Measurements from ENCODE around the gene GRIK5. TPM values are rescaled to one million over a fixed set of nuclear protein-coding genes. Genes with fewer than 3 reads are reported as not detected.
"Not testable (repeated sequence)": the region's sequence is repeated elsewhere in the genome, so short reads cannot be mapped to it uniquely, and the experiment has no call there.

GRIK5 gene
- total RNA-seq, 1 donor from 2014 or later = 3.9 TPM

GRCh38 chr19:41991925-41992569 is 78.0 kb downstream of the GRIK5 start:
- H3K4me3 Mint-ChIP-seq; H3K9me3 Mint-ChIP-seq; DNase-seq (ENCODE audit: low spot score); intact Hi-C loops (cut with micrococcal nuclease); H3K27ac Mint-ChIP-seq; H3K36me3 Mint-ChIP-seq (ENCODE audit: low read depth): not testable (repeated sequence)
- Mint-ChIP-seq H3K4me1 (ENCODE audit: low read depth) (peaks cover 18% of the 10 kb centered on the region), H3K27me3 (ENCODE audit: insufficient read depth) (peaks cover 23% of the 10 kb centered on the region)

- DNase-seq (ENCODE audit: low spot score) = no peak
- Mint-ChIP-seq H3K27me3 (ENCODE audit: insufficient read depth) (peaks cover 16% of the 10 kb centered on the region), H3K9me3 (no peaks in the 10 kb centered on the region), H3K36me3 (ENCODE audit: low read depth) (no peaks in the 10 kb centered on the region), H3K4me3 (no peak overlapping the region), H3K4me1 (ENCODE audit: low read depth) (peaks cover 12% of the 10 kb centered on the region), H3K27ac (no peak overlapping the region)
- intact Hi-C loops (cut with micrococcal nuclease) = no loop called here
Measured at GRCh38 chr19:41991025-41991424, 79.0 kb downstream of the GRIK5 start.

GRCh38 chr19:41990615-41991014 is 79.4 kb downstream of the GRIK5 start:
- H3K27ac Mint-ChIP-seq = no peak overlapping the region
- peaks cover 11% of the 10 kb centered on the region for H3K4me1 Mint-ChIP-seq (ENCODE audit: low read depth)
- peaks cover 16% of the 10 kb centered on the region for H3K27me3 Mint-ChIP-seq (ENCODE audit: insufficient read depth)
- H3K36me3 Mint-ChIP-seq (ENCODE audit: low read depth) = no peaks in the 10 kb centered on the region
- no peak for DNase-seq (ENCODE audit: low spot score)
- no peak overlapping the region for H3K4me3 Mint-ChIP-seq
- H3K9me3 Mint-ChIP-seq = no peaks in the 10 kb centered on the region
- intact Hi-C loops (cut with micrococcal nuclease) = no loop called here

- intact Hi-C loops (cut with micrococcal nuclease) = no loop called here
- H3K36me3 Mint-ChIP-seq (ENCODE audit: low read depth) = no peaks in the 10 kb centered on the region
- peaks cover 5% of the 10 kb centered on the region for H3K4me1 Mint-ChIP-seq (ENCODE audit: low read depth)
- no peak overlapping the region for H3K4me3 Mint-ChIP-seq
- peaks cover 11% of the 10 kb centered on the region for H3K27me3 Mint-ChIP-seq (ENCODE audit: insufficient read depth)
- no peak overlapping the region for H3K27ac Mint-ChIP-seq
- no peaks in the 10 kb centered on the region for H3K9me3 Mint-ChIP-seq
- DNase-seq (ENCODE audit: low spot score) = no peak
Measured at GRCh38 chr19:41990028-41990427, 80.0 kb downstream of the GRIK5 start.

- no peak for DNase-seq (ENCODE audit: low spot score)
- H3K4me3 Mint-ChIP-seq = no peak overlapping the region
- no peaks in the 10 kb centered on the region for H3K36me3 Mint-ChIP-seq (ENCODE audit: low read depth)
- H3K9me3 Mint-ChIP-seq = no peaks in the 10 kb centered on the region
- H3K27ac Mint-ChIP-seq = no peak overlapping the region
- H3K27me3 Mint-ChIP-seq (ENCODE audit: insufficient read depth) = peaks cover 7% of the 10 kb centered on the region
- intact Hi-C loops (cut with micrococcal nuclease) = no loop called here
- peaks cover 4% of the 10 kb centered on the region for H3K4me1 Mint-ChIP-seq (ENCODE audit: low read depth)
Measured at GRCh38 chr19:41988947-41989346, 81.1 kb downstream of the GRIK5 start.

GRCh38 chr19:41987141-41987860 is 82.7 kb downstream of the GRIK5 start:
- peaks cover under 1% of the 10 kb centered on the region for H3K27me3 Mint-ChIP-seq (ENCODE audit: insufficient read depth)
- no peaks in the 10 kb centered on the region for H3K36me3 Mint-ChIP-seq (ENCODE audit: low read depth)
- no peaks in the 10 kb centered on the region for H3K9me3 Mint-ChIP-seq

GRCh38 chr19:41984961-41985360 is 85.0 kb downstream of the GRIK5 start:
- Mint-ChIP-seq H3K27me3 (ENCODE audit: insufficient read depth) (peaks cover 2% of the 10 kb centered on the region), H3K9me3 (no peaks in the 10 kb centered on the region), H3K27ac (no peak overlapping the region), H3K4me3 (no peak overlapping the region), H3K36me3 (ENCODE audit: low read depth) (no peaks in the 10 kb centered on the region), H3K4me1 (ENCODE audit: low read depth) (no peaks in the 10 kb centered on the region)
- intact Hi-C loops (cut with micrococcal nuclease) = no loop called here
- DNase-seq (ENCODE audit: low spot score) = no peak

More at GRCh38 chr19:41987141-41987860, 82.7 kb downstream of the GRIK5 start:
- Mint-ChIP-seq H3K4me1 (ENCODE audit: low read depth) (no peaks in the 10 kb centered on the region), H3K4me3 (no peak overlapping the region), H3K27ac (no peak overlapping the region)
- DNase-seq (ENCODE audit: low spot score) = no peak
- intact Hi-C loops (cut with micrococcal nuclease) = no loop called here

GRCh38 chr19:41981724-41982123 is 88.3 kb downstream of the GRIK5 start:
- H3K9me3 Mint-ChIP-seq = no peaks in the 10 kb centered on the region
- no peak overlapping the region for H3K4me3 Mint-ChIP-seq
- peaks cover 3% of the 10 kb centered on the region for H3K27me3 Mint-ChIP-seq (ENCODE audit: insufficient read depth)
- no peaks in the 10 kb centered on the region for H3K36me3 Mint-ChIP-seq (ENCODE audit: low read depth)
- H3K27ac Mint-ChIP-seq = no peak overlapping the region
- intact Hi-C loops (cut with micrococcal nuclease) = no loop called here
- DNase-seq (ENCODE audit: low spot score) = no peak
- H3K4me1 Mint-ChIP-seq (ENCODE audit: low read depth) = no peaks in the 10 kb centered on the region

GRCh38 chr19:41978470-41978869 is 91.5 kb downstream of the GRIK5 start:
- Mint-ChIP-seq H3K36me3 (ENCODE audit: low read depth) (no peaks in the 10 kb centered on the region), H3K27ac (no peak overlapping the region), H3K4me3 (no peak overlapping the region), H3K9me3 (no peaks in the 10 kb centered on the region), H3K27me3 (ENCODE audit: insufficient read depth) (peaks cover 3% of the 10 kb centered on the region), H3K4me1 (ENCODE audit: low read depth) (no peaks in the 10 kb centered on the region)
- intact Hi-C loops (cut with micrococcal nuclease) = no loop called here
- DNase-seq (ENCODE audit: low spot score) = no peak

GRCh38 chr19:41977916-41978315 is 92.1 kb downstream of the GRIK5 start:
- no peaks in the 10 kb centered on the region for H3K36me3 Mint-ChIP-seq (ENCODE audit: low read depth)
- H3K9me3 Mint-ChIP-seq = no peaks in the 10 kb centered on the region
- peaks cover 3% of the 10 kb centered on the region for H3K27me3 Mint-ChIP-seq (ENCODE audit: insufficient read depth)
- no peak for DNase-seq (ENCODE audit: low spot score)
- H3K4me1 Mint-ChIP-seq (ENCODE audit: low read depth) = no peaks in the 10 kb centered on the region
- intact Hi-C loops (cut with micrococcal nuclease) = no loop called here
- H3K4me3 Mint-ChIP-seq = no peak overlapping the region
- no peak overlapping the region for H3K27ac Mint-ChIP-seq

GRCh38 chr19:41974652-41975051 is 95.4 kb downstream of the GRIK5 start:
- H3K9me3 Mint-ChIP-seq = no peaks in the 10 kb centered on the region
- no peak overlapping the region for H3K4me3 Mint-ChIP-seq
- DNase-seq (ENCODE audit: low spot score) = no peak
- H3K27ac Mint-ChIP-seq = no peak overlapping the region
- no peaks in the 10 kb centered on the region for H3K4me1 Mint-ChIP-seq (ENCODE audit: low read depth)
- intact Hi-C loops (cut with micrococcal nuclease) = no loop called here
- H3K36me3 Mint-ChIP-seq (ENCODE audit: low read depth) = no peaks in the 10 kb centered on the region
- no peaks in the 10 kb centered on the region for H3K27me3 Mint-ChIP-seq (ENCODE audit: insufficient read depth)

- H3K4me3 Mint-ChIP-seq = no peak overlapping the region
- DNase-seq (ENCODE audit: low spot score) = no peak
- no peaks in the 10 kb centered on the region for H3K36me3 Mint-ChIP-seq (ENCODE audit: low read depth)
- intact Hi-C loops (cut with micrococcal nuclease) = no loop called here
- H3K9me3 Mint-ChIP-seq = no peaks in the 10 kb centered on the region
- peaks cover 3% of the 10 kb centered on the region for H3K27me3 Mint-ChIP-seq (ENCODE audit: insufficient read depth)
- no peaks in the 10 kb centered on the region for H3K4me1 Mint-ChIP-seq (ENCODE audit: low read depth)
- no peak overlapping the region for H3K27ac Mint-ChIP-seq
Measured at GRCh38 chr19:41971363-41971762, 98.6 kb downstream of the GRIK5 start.

GRCh38 chr19:41969772-41970458 is 100.1 kb downstream of the GRIK5 start:
- Mint-ChIP-seq H3K36me3 (ENCODE audit: low read depth) (no peaks in the 10 kb centered on the region), H3K9me3 (no peaks in the 10 kb centered on the region), H3K27ac (no peak overlapping the region), H3K4me1 (ENCODE audit: low read depth) (no peaks in the 10 kb centered on the region), H3K27me3 (ENCODE audit: insufficient read depth) (peaks cover 3% of the 10 kb centered on the region), H3K4me3 (no peak overlapping the region)
- intact Hi-C loops (cut with micrococcal nuclease) = no loop called here
- no peak for DNase-seq (ENCODE audit: low spot score)

All from activated T-helper 1 cell treated with anti-CD3 and anti-CD28 coated beads, Interleukin-12 subunit alpha, Interleukin-12 subunit beta, Interleukin-2, Interleukin-4 antibody, amounts not matched to agents 30 ng/mL and 10 ng/mL and 1 ng/mL, durations not matched to agents 14 hours and 24 hours and 36 hours (primary cell).